ENCODE results near the gene BEND7.

Gene BEND7

GRCh38 chr10:13503745-13504463 is 24.9 kb downstream of the BEND7 start:
- Histone ChIP-seq H3K4me1 (ENCODE audit: control insufficient read depth, insufficient read depth, low read length, poor library complexity, severe bottlenecking) (no peaks in the 10 kb centered on the region), H3K27ac (ENCODE audit: insufficient read depth, low read length, poor library complexity, severe bottlenecking) (no peak overlapping the region), H3K9me3 (ENCODE audit: control insufficient read depth, low read length) (no peaks in the 10 kb centered on the region), H3K27me3 (replicated peaks; ENCODE audit: control insufficient read depth, insufficient read depth, low read length, poor library complexity, severe bottlenecking) (no peaks in the 10 kb centered on the region), H3K4me3 (ENCODE audit: insufficient read depth, low read depth, low read length, poor library complexity, severe bottlenecking) (no peak overlapping the region), H3K36me3 (ENCODE audit: control insufficient read depth, insufficient read depth, low read length) (no peaks in the 10 kb centered on the region)
- no peak for DNase-seq

- Histone ChIP-seq H3K4me1 (ENCODE audit: control insufficient read depth, insufficient read depth, low read length, poor library complexity, severe bottlenecking) (no peaks in the 10 kb centered on the region), H3K27me3 (replicated peaks; ENCODE audit: control insufficient read depth, insufficient read depth, low read length, poor library complexity, severe bottlenecking) (no peaks in the 10 kb centered on the region), H3K4me3 (ENCODE audit: insufficient read depth, low read depth, low read length, poor library complexity, severe bottlenecking) (no peak overlapping the region), H3K9me3 (ENCODE audit: control insufficient read depth, low read length) (no peaks in the 10 kb centered on the region), H3K27ac (ENCODE audit: insufficient read depth, low read length, poor library complexity, severe bottlenecking) (no peak overlapping the region), H3K36me3 (ENCODE audit: control insufficient read depth, insufficient read depth, low read length) (no peaks in the 10 kb centered on the region)
- DNase-seq, result no peak
Measured at GRCh38 chr10:13502380-13502779, 26.4 kb downstream of the BEND7 start.

- H3K27me3 ChIP-seq (replicated peaks; ENCODE audit: control insufficient read depth, insufficient read depth, low read length, poor library complexity, severe bottlenecking), result no peaks in the 10 kb centered on the region
Measured at GRCh38 chr10:13500201-13500600, 28.6 kb downstream of the BEND7 start.

DNA sequence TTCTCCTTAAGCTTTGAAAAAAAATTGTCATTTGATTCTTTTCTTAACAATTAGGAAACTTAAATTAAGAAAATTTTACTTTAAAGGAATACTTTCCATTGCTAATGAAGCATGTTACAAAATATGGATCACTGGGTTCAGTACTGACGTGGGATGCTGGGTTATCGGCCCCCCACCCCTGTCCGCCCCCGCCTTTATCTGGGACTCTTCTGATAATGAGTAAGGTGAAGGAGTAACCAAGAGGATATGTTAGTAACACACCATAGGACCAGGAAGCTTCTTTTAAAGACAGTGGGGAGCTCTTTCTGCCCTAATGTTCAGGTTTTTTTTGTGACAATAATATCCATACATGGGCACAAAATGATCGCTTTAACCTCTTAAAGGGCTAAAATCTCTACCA is 29.7 kb downstream of the BEND7 start:
- H3K27me3 ChIP-seq (replicated peaks; ENCODE audit: control insufficient read depth, insufficient read depth, low read length, poor library complexity, severe bottlenecking), result no peaks in the 10 kb centered on the region
- no peak for DNase-seq
- no peaks in the 10 kb centered on the region for H3K36me3 ChIP-seq (ENCODE audit: control insufficient read depth, insufficient read depth, low read length)

More at GRCh38 chr10:13500201-13500600, 28.6 kb downstream of the BEND7 start:
- H3K4me1 ChIP-seq (ENCODE audit: control insufficient read depth, insufficient read depth, low read length, poor library complexity, severe bottlenecking), result no peaks in the 10 kb centered on the region
- H3K9me3 ChIP-seq (ENCODE audit: control insufficient read depth, low read length), result no peaks in the 10 kb centered on the region
- no peak overlapping the region for H3K4me3 ChIP-seq (ENCODE audit: insufficient read depth, low read depth, low read length, poor library complexity, severe bottlenecking)
- no peak overlapping the region for H3K27ac ChIP-seq (ENCODE audit: insufficient read depth, low read length, poor library complexity, severe bottlenecking)
- no peak for DNase-seq
- H3K36me3 ChIP-seq (ENCODE audit: control insufficient read depth, insufficient read depth, low read length), result no peaks in the 10 kb centered on the region

GRCh38 chr10:13496931-13497330 is 31.9 kb downstream of the BEND7 start:
- H3K27ac ChIP-seq (ENCODE audit: insufficient read depth, low read length, poor library complexity, severe bottlenecking), result no peak overlapping the region
- no peak overlapping the region for H3K4me3 ChIP-seq (ENCODE audit: insufficient read depth, low read depth, low read length, poor library complexity, severe bottlenecking)
- H3K9me3 ChIP-seq (ENCODE audit: control insufficient read depth, low read length), result no peaks in the 10 kb centered on the region
- no peaks in the 10 kb centered on the region for H3K4me1 ChIP-seq (ENCODE audit: control insufficient read depth, insufficient read depth, low read length, poor library complexity, severe bottlenecking)
- no peak for DNase-seq
- no peaks in the 10 kb centered on the region for H3K36me3 ChIP-seq (ENCODE audit: control insufficient read depth, insufficient read depth, low read length)
- no peaks in the 10 kb centered on the region for H3K27me3 ChIP-seq (replicated peaks; ENCODE audit: control insufficient read depth, insufficient read depth, low read length, poor library complexity, severe bottlenecking)

More for the DNA sequence above, 29.7 kb downstream of the BEND7 start:
- Histone ChIP-seq H3K4me1 (ENCODE audit: control insufficient read depth, insufficient read depth, low read length, poor library complexity, severe bottlenecking) (no peaks in the 10 kb centered on the region), H3K9me3 (ENCODE audit: control insufficient read depth, low read length) (no peaks in the 10 kb centered on the region), H3K4me3 (ENCODE audit: insufficient read depth, low read depth, low read length, poor library complexity, severe bottlenecking) (no peak overlapping the region), H3K27ac (ENCODE audit: insufficient read depth, low read length, poor library complexity, severe bottlenecking) (no peak overlapping the region)

DNA sequence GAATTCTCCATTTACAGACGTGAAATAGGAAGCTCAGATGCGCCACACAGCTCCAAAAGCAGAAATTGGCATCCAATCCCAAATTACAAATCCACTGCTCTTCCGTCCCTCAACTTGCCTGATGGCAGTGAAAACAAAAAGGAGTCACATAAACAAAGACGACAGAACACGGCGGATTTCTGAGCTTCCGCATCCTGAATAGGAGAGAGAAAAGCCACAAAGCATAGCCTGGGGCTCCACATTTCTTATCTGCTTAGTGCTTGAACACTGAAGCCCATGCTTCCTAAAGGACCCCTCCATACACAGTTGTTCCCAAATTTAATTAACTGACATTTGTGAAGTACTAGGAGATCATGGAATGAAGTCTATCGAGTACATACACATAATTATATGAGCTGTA is 32.6 kb downstream of the BEND7 start:
- DNase-seq, result no peak
- no peaks in the 10 kb centered on the region for H3K36me3 ChIP-seq (ENCODE audit: control insufficient read depth, insufficient read depth, low read length)
- no peak overlapping the region for H3K27ac ChIP-seq (ENCODE audit: insufficient read depth, low read length, poor library complexity, severe bottlenecking)
- H3K4me3 ChIP-seq (ENCODE audit: insufficient read depth, low read depth, low read length, poor library complexity, severe bottlenecking), result no peak overlapping the region
- no peaks in the 10 kb centered on the region for H3K27me3 ChIP-seq (replicated peaks; ENCODE audit: control insufficient read depth, insufficient read depth, low read length, poor library complexity, severe bottlenecking)
- H3K4me1 ChIP-seq (ENCODE audit: control insufficient read depth, insufficient read depth, low read length, poor library complexity, severe bottlenecking), result no peaks in the 10 kb centered on the region
- H3K9me3 ChIP-seq (ENCODE audit: control insufficient read depth, low read length), result no peaks in the 10 kb centered on the region

DNA sequence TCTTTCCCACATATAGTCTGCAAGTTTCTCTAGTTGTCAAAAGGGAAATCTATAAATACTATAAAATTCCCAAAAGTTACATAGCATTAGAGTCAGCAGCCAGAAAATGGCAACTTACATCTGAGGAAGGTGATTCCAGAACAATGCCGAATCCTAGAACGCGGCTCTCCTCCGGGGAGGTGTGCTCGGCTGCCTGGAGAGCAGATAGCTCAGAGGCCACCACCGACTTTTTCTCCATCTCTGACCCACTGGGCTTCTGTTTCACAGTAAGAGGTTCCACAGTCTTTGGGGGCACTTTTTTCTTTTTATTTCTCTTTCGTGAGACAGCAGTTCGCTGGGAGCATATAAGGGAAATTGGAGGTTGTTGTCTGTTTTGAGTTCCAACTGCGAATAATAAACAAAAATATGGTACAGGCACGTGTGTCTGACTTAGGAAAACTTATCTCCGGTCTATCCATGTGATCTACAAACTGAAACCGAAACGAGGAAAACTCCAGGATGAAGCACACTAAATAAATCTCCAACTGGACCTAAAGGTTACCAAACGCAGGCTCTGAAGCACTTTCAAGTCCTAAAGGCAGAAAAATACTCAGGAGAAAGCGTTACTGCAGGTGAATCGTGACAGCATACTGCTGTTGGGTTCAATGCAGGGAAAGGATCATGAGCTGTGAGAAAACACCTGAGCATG is 36.2 kb downstream of the BEND7 start:
- no peak overlapping the region for H3K4me3 ChIP-seq (ENCODE audit: insufficient read depth, low read depth, low read length, poor library complexity, severe bottlenecking)
- no peaks in the 10 kb centered on the region for H3K27me3 ChIP-seq (replicated peaks; ENCODE audit: control insufficient read depth, insufficient read depth, low read length, poor library complexity, severe bottlenecking)
- H3K9me3 ChIP-seq (ENCODE audit: control insufficient read depth, low read length), result no peaks in the 10 kb centered on the region
- no peak for DNase-seq
- H3K36me3 ChIP-seq (ENCODE audit: control insufficient read depth, insufficient read depth, low read length), result no peaks in the 10 kb centered on the region
- H3K27ac ChIP-seq (ENCODE audit: insufficient read depth, low read length, poor library complexity, severe bottlenecking), result no peak overlapping the region
- no peaks in the 10 kb centered on the region for H3K4me1 ChIP-seq (ENCODE audit: control insufficient read depth, insufficient read depth, low read length, poor library complexity, severe bottlenecking)

DNA sequence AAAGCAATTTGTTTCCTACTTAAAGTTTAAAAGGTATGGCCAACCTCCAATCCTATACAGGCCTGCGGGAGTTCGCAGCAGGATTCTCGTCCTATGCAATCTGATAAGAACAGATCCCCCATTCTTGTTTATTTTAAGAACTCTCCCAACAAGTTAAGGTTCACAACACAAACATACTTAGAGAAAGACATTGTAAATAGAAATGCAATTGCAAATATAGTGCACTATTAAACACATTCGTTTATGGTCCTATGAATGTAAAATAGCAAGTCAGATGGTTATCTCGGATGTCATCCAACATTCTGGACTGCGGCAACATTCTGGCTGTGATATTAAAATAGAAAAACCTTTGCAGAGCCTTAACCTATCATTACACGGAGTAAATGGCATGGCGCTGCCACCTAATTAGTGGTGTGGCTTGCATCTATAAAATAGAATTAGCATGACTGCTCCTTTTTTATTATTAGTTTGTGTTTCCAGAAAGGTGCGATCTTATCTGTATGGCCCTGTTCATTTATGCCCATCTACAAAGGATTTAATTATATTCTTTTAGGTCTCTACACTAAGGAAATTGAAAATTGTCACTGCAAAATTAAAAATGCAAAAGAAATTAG is 37.0 kb downstream of the BEND7 start:
- H3K9me3 ChIP-seq (ENCODE audit: control insufficient read depth, low read length), result no peaks in the 10 kb centered on the region
- DNase-seq, result no peak
- H3K4me3 ChIP-seq (ENCODE audit: insufficient read depth, low read depth, low read length, poor library complexity, severe bottlenecking), result no peak overlapping the region
- no peaks in the 10 kb centered on the region for H3K4me1 ChIP-seq (ENCODE audit: control insufficient read depth, insufficient read depth, low read length, poor library complexity, severe bottlenecking)
- no peak overlapping the region for H3K27ac ChIP-seq (ENCODE audit: insufficient read depth, low read length, poor library complexity, severe bottlenecking)
- H3K27me3 ChIP-seq (replicated peaks; ENCODE audit: control insufficient read depth, insufficient read depth, low read length, poor library complexity, severe bottlenecking), result no peaks in the 10 kb centered on the region
- no peaks in the 10 kb centered on the region for H3K36me3 ChIP-seq (ENCODE audit: control insufficient read depth, insufficient read depth, low read length)

DNA sequence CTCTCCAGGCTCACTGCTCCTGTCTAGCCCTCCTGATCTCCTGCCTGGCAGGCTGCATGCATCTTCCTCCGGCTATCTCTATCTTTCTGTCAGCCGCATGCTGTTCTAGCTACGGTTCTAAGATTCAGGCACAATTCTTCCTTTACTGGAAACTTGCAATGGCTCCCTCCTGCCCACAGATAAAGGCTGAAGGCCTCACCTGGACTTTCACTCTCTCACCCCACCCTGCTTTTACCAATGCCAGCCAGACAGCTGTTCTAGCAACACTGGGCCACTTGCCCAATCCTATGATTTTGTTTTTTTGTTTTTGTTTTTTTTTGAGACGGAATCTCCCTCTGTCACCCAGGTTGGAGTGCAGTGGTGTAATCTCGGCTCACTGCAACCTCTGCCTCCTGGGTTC is 38.3 kb downstream of the BEND7 start:
- no peak for DNase-seq
- Histone ChIP-seq H3K27ac (ENCODE audit: insufficient read depth, low read length, poor library complexity, severe bottlenecking) (no peak overlapping the region), H3K9me3 (ENCODE audit: control insufficient read depth, low read length) (no peaks in the 10 kb centered on the region), H3K27me3 (replicated peaks; ENCODE audit: control insufficient read depth, insufficient read depth, low read length, poor library complexity, severe bottlenecking) (no peaks in the 10 kb centered on the region), H3K4me3 (ENCODE audit: insufficient read depth, low read depth, low read length, poor library complexity, severe bottlenecking) (no peak overlapping the region), H3K36me3 (ENCODE audit: control insufficient read depth, insufficient read depth, low read length) (no peaks in the 10 kb centered on the region), H3K4me1 (ENCODE audit: control insufficient read depth, insufficient read depth, low read length, poor library complexity, severe bottlenecking) (no peaks in the 10 kb centered on the region)

DNA sequence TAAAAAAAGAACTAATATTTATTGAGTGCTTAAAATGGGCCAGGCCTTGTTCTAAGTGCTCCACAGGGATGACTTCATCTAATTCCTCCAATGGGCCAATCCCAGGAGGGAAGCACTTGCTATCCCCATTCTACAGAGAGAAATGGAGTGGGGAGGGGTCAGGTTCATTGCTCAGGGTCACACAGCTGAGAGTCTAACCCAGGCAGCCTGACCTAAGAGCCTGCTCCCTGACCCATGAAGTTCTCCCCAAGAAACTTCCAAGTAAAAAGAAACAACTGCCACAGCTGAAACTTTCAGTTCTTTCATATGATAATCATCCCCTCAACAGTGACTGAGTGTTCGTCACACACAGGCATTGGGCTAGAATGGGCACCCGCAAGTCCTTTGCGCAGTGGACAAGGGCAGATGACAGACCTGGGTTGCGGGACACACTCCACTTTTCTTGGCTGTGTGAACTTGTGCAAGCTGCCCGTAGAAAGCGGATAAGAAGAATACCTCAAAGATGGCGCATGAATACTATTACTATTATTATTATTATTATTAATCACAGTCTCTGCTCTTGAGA is 39.7 kb downstream of the BEND7 start:
- Histone ChIP-seq H3K36me3 (ENCODE audit: control insufficient read depth, insufficient read depth, low read length) (no peaks in the 10 kb centered on the region), H3K4me1 (ENCODE audit: control insufficient read depth, insufficient read depth, low read length, poor library complexity, severe bottlenecking) (no peaks in the 10 kb centered on the region), H3K9me3 (ENCODE audit: control insufficient read depth, low read length) (no peaks in the 10 kb centered on the region), H3K27me3 (replicated peaks; ENCODE audit: control insufficient read depth, insufficient read depth, low read length, poor library complexity, severe bottlenecking) (no peaks in the 10 kb centered on the region), H3K4me3 (ENCODE audit: insufficient read depth, low read depth, low read length, poor library complexity, severe bottlenecking) (no peak overlapping the region), H3K27ac (ENCODE audit: insufficient read depth, low read length, poor library complexity, severe bottlenecking) (no peak overlapping the region)
- no peak for DNase-seq

Measured in effector memory CD4-positive, alpha-beta T cell (primary cell).